Stimulated activated CD8-positive, alpha-beta memory T cell treated with anti-CD3 and anti-CD28 coated beads, Interleukin-15, amount 100 ng/mL, for 48 hours (primary cell): ENCODE data around the gene HADH.
"Not testable (repeated sequence)": the region's sequence is repeated elsewhere in the genome, so short reads cannot be mapped to it uniquely, and the experiment has no call there.

ENCODE experiments used
- DNase-seq, 2 donors: peaks; one replicate each; pipeline ENCODE4 v3.0.0-alpha.2; 2020; ENCODE audit warnings: low read depth in 2 of 2

Gene HADH

GRCh38 chr4:107989537-107990386 is at the start of gene HADH:
HADH (plus strand) TSS chr4:107989889; CDS start chr4:107989933, 44 bp downstream.
- DNase-seq, result peak; percentile 92 to 94

DNA sequence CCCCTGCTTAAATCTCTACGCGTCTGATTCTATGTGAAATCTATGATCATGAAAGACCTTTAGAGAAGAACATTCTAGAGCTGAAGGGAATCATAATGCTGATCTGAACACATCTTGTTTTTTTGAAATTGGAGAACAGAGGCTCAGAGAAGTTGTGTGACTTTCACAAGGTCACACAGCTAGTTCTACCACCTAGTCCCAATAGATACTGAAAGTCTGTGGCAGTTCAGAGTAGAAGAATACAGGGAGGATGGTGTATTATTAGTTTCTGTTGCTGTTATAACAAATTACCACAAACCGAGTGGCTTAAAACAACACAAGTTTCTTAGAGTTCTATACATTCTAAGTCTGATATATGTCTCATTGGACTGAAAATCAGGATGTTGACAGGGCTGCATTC is 43.9 kb upstream of the HADH start:
- DNase-seq, result no peak

DNA sequence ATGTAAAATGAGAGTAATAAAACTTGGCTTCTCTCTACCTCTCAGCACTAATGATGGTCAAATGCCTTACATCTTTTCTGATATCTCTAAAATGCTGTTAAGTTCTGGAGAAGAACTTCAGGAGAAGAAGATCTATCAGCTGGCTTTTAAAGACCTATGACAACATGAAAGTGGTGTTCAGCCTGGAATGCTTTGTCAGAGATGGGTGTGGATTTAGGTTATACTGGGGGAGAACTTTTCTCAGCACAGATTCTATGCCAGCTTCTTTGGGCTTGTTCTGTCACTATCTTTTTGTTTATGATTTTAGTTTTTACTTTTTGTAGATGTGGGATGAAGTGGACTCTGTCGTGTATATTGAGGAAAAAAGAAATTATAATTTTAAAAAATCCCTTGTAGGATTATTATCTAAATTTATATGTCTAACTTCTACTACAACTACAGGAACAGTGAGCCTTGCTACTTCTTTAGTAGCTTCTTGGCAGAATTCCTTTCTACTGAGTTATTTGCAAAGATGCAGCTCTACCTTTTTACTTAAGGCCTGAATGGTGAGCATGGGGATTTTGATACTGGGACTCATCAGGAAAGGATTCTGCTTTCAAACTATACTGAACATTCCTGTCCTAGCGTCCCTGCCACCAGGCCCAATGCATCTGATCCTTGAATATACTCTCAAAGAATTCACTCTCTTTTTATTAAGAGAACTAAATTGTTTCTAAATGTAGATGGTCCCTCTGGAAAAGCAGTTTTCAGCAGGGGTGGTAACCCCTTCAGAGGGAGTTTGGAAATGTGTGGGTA is 38.7 kb upstream of the HADH start:
- no peak for DNase-seq

DNA sequence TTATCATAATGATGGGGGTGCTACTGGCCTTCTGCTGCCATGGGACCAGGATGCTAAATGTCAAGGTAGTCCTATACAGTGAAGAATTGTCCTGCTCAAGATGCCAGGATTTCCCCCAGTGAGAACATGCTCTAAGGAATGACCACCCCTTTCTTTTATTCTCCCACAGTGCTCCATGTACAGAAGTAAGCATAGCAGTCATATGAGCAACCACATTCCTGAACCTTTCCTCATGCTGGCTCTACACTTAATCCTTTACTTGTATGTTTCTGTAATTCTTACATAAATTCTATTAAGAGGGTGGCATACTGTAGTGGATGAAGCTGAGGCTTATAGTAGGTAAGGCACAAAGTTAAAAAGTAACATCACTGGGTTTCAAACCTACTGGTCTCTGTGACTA is 38.1 kb upstream of the HADH start:
- DNase-seq, result no peak

DNA sequence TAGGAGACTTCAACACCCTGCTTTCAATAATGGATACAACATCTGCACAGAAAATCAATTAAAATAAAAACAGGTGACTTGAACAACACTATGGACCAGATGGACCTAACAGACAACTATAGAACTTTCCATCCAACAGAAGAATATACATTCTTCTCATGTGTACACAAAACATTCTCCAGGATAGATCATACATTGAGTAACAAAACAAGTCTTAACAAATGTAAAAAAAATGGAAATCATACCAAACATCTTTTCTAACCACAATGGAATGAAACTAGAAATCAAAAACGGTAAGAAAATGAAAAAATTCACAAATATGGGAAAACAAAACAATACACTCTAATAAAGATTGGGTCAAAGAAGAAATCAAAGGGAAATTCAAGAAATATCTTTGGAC is 33.7 kb upstream of the HADH start:
- no peak for DNase-seq

- DNase-seq, result no peak
Observed at GRCh38 chr4:107966903-107967302, 22.8 kb upstream of the HADH start.

- DNase-seq, result not testable (repeated sequence)
Observed at GRCh38 chr4:107967519-107967918, 22.2 kb upstream of the HADH start.

DNA sequence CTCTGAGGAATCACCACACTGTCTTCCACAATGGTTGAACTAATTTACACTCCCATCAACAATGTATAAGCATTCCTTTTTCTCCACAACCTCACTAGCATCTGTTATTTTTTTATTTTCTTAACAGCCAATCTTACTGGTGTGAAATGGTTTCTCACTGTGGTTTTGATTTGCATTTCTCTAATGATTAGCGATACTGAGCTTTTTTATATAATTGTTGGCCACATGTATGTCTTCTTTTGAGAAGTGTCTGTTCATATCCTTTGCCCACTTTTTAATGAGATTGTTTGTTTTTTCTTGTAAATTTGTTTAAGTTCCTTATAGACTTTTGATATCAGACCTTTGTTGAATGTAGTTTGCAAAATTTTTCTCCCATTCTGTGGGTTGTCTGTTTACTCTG is 21.8 kb upstream of the HADH start:
- DNase-seq, result not testable (repeated sequence)

GRCh38 chr4:107970063-107970798 is 19.5 kb upstream of the HADH start:
- DNase-seq, result no peak

DNA sequence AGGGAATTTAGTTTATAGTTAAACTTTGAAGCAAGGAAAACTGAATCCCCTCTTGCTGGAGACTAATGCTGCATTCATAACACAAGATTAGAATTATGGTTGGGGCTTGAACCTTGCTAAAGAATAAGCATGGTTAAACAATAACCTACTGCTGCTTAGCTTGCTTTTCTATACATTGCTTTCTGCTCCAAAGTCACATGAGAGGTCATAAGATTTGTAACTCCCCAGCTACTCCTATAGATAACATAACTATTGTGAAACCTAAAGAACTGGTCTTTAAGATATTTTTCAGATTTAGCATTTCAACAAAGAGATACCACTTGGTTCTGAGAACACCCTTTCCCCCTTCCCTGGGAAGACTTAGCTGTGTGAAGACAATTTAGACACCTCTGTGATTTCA is 17.1 kb upstream of the HADH start:
- DNase-seq, result no peak

DNA sequence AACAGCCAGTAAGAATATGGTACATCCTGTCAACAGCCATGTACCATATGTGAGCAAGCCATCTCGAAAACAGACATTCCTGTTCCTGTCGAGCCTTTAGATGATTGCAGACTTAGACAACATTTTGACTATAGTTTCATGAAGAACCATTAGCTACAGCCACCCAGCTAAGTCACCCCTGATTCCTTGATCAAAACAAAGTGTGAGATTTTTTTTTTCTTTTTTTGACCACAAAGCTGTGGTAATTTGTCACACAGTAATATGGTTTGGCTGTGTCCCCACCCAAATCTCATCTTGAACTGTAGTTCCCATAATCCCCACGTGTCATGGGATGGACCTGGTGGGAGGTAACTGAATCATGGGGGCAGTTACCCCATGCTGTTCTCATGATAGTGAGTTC is 15.2 kb upstream of the HADH start:
- DNase-seq, result no peak

- DNase-seq, result no peak
Observed at GRCh38 chr4:107977482-107977881, 12.2 kb upstream of the HADH start.

DNA sequence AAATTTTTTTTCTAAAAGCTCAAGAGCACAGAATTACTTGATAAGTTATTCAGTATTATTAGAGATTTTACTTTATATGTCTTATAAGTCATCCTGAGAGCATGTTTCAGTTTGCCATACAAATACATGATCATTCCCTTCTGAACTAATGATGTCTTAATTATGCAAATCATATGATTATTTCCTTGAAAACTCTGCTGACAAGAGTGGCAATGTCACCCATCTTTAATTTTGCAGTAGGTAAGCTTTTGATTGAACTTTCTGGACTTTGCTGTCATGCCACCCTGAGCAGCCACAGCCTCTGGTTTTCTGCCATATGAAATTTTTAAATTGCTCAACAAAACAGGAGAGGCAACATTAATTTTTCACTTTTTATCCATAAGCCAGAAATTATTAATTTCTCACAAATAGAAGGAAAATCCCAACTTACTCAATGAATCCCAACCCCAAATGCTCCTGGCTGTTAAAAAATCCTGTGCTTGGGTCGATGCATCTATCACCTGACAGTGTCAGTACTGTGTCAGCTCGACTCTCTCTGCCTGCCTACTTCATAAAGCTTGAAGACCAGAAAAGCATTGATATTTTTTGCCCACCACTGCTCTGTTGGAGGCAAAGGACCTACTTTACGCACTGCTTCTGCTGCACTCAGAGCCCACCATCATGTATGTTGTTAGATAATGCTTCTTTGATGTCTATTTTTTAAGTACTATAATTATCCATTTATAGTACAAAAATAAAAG is 11.6 kb upstream of the HADH start:
- DNase-seq, result no peak

DNA sequence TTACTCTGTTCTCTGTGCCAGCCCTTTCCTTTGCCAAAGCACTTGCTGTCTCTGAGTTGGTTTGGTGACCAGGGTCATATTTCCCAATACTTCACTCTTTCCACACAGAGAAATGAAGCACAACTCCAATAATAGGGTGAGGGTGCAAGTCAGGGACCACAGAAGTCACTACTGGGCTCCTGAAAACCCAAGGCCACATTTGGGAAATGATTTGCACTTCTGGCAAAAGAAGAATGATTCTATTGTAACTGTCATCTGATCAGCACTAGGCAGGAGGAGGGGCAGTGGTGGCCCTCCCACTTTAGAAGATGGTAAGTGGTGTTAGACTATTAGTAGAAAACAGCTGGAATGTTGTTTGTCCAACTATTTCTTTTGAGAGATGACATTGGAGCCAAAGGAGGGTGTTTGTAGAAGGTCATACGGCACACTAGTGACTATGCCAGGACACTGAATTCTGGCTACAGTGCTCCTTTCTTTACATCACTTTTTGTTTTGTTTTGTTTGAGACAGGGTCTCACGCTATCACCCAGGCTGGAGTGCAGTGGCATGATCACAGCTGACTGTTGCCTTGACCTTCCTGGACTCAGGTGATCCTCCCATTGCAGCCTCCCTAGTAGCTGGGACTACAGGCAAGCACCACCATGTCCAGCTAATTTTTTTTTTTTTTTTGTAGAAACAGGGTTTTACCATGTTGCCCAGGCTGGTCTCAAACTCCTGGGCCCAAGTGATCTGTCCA is 10.8 kb upstream of the HADH start:
- DNase-seq, result no peak

DNA sequence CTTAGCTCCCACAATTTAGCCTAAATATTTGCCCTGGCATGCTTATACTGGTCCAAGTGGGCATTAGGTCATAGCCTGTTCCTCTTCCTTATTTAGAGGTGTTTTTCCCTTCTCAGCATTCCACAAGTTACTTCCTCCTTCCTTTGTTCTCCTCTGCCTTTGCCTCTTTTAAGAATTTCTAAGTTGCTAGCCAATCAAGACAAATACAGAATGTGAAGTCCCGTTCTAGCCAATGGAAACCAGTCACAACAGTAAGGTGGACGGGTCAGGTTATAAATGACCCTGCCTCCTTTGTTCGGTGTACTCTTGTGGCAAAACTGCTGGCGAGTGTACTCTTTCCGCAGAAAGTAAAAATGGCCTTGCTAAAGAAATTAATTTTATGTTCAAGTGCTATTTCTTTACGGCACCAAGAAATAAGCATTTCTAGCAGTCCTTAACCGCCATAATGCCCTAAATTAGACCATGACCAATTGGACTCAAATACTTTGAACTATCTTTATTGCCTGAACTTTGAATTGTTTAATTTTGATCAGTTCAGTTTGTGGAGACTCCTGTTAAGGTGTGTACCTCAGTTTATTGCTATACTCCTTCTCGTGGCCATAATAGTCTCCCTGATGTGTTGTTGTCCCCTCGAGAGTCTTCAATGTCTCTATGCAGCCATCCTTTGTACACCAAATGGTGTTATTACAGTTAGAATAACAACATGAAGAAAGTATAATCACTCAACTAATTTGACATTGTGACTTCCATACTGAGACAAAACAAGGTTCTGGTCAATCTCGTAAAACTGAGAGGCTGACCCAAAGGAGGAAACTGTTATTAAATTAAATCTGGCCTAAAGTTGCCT is 1.6 kb upstream of the HADH start:
- DNase-seq, result no peak

GRCh38 chr4:107988763-107989035 is 990 bp upstream of the HADH start:
- no peak for DNase-seq

GRCh38 chr4:107989162-107989536 is 540 bp upstream of the HADH start:
- DNase-seq, result no peak

GRCh38 chr4:107991945-107992630 is 2.4 kb downstream of the HADH start:
- no peak for DNase-seq

GRCh38 chr4:107993969-107994368 is 4.3 kb downstream of the HADH start:
- DNase-seq, result no peak

DNA sequence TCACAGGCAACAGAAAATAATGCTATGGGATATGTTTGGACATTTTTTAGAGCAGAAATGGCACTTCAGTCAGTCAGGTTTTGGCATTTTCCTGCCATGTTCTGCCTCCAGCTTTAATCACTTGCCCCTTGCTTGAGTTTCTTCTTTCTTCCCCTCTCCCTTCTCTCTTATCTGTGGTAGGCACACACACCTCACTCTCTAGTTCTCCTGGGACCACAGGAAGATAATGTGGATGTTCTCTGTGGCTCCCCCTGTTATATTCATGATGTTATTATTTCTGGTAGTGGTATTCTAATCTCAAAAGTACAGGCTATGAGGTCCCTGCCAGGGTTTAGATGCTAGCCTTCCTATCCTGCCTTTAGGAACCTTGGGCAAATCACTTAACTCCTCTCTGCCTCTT is 5.2 kb downstream of the HADH start:
- DNase-seq, result no peak
